Measurements from ENCODE around the gene IL34. TPM values are rescaled to one million over a fixed set of nuclear protein-coding genes. Genes with fewer than 3 reads are reported as not detected.

Gene IL34
- total and polyA plus RNA-seq, 8 donors = 0.45 to 5.9 (median 1.8) TPM; not detected in 2

DNA sequence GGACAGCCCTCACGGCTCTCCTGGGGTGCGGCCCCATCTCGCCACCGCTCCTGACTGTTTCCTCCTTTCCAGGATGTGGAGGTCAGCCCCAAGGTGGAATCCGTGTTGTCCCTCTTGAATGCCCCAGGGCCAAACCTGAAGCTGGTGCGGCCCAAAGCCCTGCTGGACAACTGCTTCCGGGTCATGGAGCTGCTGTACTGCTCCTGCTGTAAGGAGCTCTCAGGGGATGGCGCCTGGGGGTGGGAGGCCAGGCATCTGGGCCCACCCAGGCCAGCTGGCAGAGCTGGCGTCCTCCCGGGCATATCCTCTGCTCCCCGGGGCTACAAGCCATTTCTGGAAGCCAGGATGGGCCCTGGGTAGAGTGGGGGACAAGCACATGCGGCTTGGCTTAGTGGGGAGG lies 13.2 kb downstream of the IL34 start:
- no peak for DNase-seq
- no peaks in the 10 kb centered on the region for H3K27me3 ChIP-seq
- peaks cover 15 to 26% (median 18%) of the 10 kb centered on the region in 4 donors for H3K36me3 ChIP-seq
- H3K4me1 ChIP-seq = peaks cover 8 to 37% (median 23%) of the 10 kb centered on the region in 4 donors
- WGBS, 5 donors = 75 to 92% (median 78%) methylated on average over 2 to 12 of the region's 12 CpGs
- H3K9me3 ChIP-seq = no peaks in the 10 kb centered on the region
- no peak overlapping the region for H3K27ac ChIP-seq
- intact Hi-C loops (cut with DNase I; ENCODE audit: low total_unique reads) = loop anchor here (10.0 kb wide), 1 partner anchor 125 kb away; no protein-coding TSS in a partner anchor
- no peak overlapping the region for H3K4me3 ChIP-seq
- TF ChIP-seq, protein P1, sequence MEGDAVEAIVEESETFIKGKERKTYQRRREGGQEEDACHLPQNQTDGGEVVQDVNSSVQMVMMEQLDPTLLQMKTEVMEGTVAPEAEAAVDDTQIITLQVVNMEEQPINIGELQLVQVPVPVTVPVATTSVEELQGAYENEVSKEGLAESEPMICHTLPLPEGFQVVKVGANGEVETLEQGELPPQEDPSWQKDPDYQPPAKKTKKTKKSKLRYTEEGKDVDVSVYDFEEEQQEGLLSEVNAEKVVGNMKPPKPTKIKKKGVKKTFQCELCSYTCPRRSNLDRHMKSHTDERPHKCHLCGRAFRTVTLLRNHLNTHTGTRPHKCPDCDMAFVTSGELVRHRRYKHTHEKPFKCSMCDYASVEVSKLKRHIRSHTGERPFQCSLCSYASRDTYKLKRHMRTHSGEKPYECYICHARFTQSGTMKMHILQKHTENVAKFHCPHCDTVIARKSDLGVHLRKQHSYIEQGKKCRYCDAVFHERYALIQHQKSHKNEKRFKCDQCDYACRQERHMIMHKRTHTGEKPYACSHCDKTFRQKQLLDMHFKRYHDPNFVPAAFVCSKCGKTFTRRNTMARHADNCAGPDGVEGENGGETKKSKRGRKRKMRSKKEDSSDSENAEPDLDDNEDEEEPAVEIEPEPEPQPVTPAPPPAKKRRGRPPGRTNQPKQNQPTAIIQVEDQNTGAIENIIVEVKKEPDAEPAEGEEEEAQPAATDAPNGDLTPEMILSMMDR (IDR thresholded peaks at IDR 0.05) = no peak
- no peak for TF ChIP-seq POLR2A (IDR thresholded peaks at IDR 0.05)
- no peak for TF ChIP-seq EP300 (IDR thresholded peaks at IDR 0.05)
- no peak for TF ChIP-seq POLR2AphosphoS5 (IDR thresholded peaks at IDR 0.05)

DNA sequence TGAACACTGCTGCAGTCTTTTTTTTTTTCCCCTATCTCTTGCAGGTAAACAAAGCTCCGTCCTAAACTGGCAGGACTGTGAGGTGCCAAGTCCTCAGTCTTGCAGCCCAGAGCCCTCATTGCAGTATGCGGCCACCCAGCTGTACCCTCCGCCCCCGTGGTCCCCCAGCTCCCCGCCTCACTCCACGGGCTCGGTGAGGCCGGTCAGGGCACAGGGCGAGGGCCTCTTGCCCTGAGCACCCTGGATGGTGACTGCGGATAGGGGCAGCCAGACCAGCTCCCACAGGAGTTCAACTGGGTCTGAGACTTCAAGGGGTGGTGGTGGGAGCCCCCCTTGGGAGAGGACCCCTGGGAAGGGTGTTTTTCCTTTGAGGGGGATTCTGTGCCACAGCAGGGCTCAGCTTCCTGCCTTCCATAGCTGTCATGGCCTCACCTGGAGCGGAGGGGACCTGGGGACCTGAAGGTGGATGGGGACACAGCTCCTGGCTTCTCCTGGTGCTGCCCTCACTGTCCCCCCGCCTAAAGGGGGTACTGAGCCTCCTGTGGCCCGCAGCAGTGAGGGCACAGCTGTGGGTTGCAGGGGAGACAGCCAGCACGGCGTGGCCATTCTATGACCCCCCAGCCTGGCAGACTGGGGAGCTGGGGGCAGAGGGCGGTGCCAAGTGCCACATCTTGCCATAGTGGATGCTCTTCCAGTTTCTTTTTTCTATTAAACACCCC lies 13.8 kb downstream of the IL34 start:
- Histone ChIP-seq H3K36me3 (peaks cover 20 to 32% (median 24%) of the 10 kb centered on the region in 4 donors), H3K9me3 (no peaks in the 10 kb centered on the region)
- 67 to 78% (median 69%) methylated on average over 16 of the region's 16 CpGs for WGBS, 5 donors

DNA sequence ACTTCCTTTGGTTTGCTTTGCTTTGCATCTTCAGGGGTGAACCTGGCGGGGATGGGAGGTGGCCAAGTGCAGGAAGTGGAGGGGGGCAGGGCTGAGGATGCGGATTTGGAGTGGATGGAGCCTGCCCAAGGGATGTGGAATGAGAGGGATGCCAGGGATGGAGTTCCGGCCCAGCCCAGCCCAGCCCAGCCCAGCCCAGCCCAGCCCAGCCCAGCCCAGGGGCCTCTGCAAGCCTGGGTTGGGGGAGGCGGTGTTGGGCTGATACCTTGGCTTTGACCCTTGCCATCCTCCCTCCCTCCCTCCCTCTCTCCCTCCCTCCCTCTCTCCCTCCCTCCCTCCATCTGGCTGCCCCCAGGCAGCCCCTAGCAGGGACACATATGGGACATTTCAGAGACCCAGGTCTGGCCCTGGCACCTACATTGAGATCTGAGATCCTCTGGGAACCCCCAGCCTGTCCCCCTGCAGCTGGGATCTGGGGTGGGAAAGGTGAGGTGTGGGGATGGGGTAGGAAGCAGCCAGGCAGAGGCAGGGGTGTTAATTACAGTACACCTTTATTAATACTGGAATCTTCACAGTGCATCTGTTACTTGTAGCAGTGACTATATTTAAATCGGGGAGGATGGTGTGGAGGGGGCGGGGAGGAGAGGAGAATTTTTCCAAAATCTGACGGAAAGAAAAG lies 14.5 kb downstream of the IL34 start:
- DNase-seq = no peak
- Histone ChIP-seq H3K9me3 (no peaks in the 10 kb centered on the region), H3K27me3 (no peaks in the 10 kb centered on the region), H3K27ac (no peak overlapping the region), H3K4me3 (no peak overlapping the region), H3K36me3 (peaks cover 27 to 39% (median 31%) of the 10 kb centered on the region in 4 donors), H3K4me1 (peaks cover 8 to 37% (median 23%) of the 10 kb centered on the region in 4 donors)
- intact Hi-C loops (cut with DNase I; ENCODE audit: low total_unique reads) = no loop called here
- WGBS, 5 donors = 36 to 55% (median 44%) methylated on average over 5 to 7 of the region's 7 CpGs
- TF ChIP-seq, protein P1 (IDR thresholded peaks at IDR 0.05) = no peak
- TF ChIP-seq POLR2A (IDR thresholded peaks at IDR 0.05) (no peak), EP300 (IDR thresholded peaks at IDR 0.05) (no peak), POLR2AphosphoS5 (IDR thresholded peaks at IDR 0.05) (no peak)

More for the DNA sequence above, 13.8 kb downstream of the IL34 start:
- no peak overlapping the region for H3K27ac ChIP-seq
- TF ChIP-seq, protein P1 (IDR thresholded peaks at IDR 0.05) = no peak
- no peak for TF ChIP-seq EP300 (IDR thresholded peaks at IDR 0.05)
- TF ChIP-seq POLR2A (IDR thresholded peaks at IDR 0.05) = no peak
- no peak for TF ChIP-seq POLR2AphosphoS5 (IDR thresholded peaks at IDR 0.05)
- no peak overlapping the region for H3K4me3 ChIP-seq
- intact Hi-C loops (cut with DNase I; ENCODE audit: low total_unique reads) = loop anchor here (10.0 kb wide), 1 partner anchor 125 kb away; no protein-coding TSS in a partner anchor
- H3K27me3 ChIP-seq = no peaks in the 10 kb centered on the region
- peaks cover 8 to 37% (median 23%) of the 10 kb centered on the region in 4 donors for H3K4me1 ChIP-seq
- no peak for DNase-seq

DNA sequence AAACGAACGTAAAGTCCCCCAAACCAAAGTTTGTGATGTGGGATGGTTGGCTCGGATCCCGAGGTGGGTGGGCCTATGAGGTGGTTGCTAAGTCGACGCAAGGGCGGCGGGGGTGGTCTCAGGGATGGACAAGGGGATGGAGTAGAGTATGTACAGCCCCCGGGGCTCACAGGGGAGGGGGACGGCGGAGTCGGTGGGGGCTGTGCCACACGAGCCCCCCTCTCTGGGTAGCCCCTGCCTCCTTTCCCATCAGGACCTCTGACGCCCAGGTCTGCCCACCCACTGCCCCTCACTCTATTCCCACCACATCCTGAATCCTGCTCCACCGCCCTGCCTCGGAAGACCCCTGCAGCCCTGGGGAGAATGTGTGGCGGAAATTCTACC lies 15.2 kb downstream of the IL34 start:
- H3K36me3 ChIP-seq = peaks cover 30 to 46% (median 38%) of the 10 kb centered on the region in 4 donors
- intact Hi-C loops (cut with DNase I; ENCODE audit: low total_unique reads) = no loop called here
- TF ChIP-seq, protein P1 (IDR thresholded peaks at IDR 0.05) = no peak
- TF ChIP-seq POLR2AphosphoS5 (IDR thresholded peaks at IDR 0.05) (no peak), EP300 (IDR thresholded peaks at IDR 0.05) (no peak), POLR2A (IDR thresholded peaks at IDR 0.05) (no peak)
- H3K9me3 ChIP-seq = no peaks in the 10 kb centered on the region
- no peak overlapping the region for H3K4me3 ChIP-seq
- 69 to 80% (median 71%) methylated on average over 16 to 17 of the region's 17 CpGs for WGBS, 5 donors
- peak overlapping the region in 1 of 5 donors; percentile 15 for H3K27ac ChIP-seq
- peaks cover 7 to 37% (median 23%) of the 10 kb centered on the region in 4 donors for H3K4me1 ChIP-seq
- peak in 1 of 2 donors; percentile 48 for DNase-seq
- H3K27me3 ChIP-seq = no peaks in the 10 kb centered on the region
